Spleen (tissue), 11 donors: ENCODE data around the gene PPIL6. TPM values are rescaled to one million over a fixed set of nuclear protein-coding genes. Genes with fewer than 3 reads are reported as not detected.

Experiments
- DNase-seq: peaks from one replicate; pipeline ENCODE4 v3.0.0-alpha.2; 2020
- H3K27ac ChIP-seq, 8 donors: fragments of 200-600 bp; sonication (generic) in 7 of 8; 1 replicate in 4 of 8; 2 replicates in 4 of 8; pipeline versions ENCODE4 v1.5.0 to v1.8.0; 2016 to 2021; ENCODE audit warnings: inconsistent platforms in 4 of 8, mild to moderate bottlenecking in 4 of 8, moderate library complexity in 1 of 8
- H3K27me3 ChIP-seq, 7 donors: fragments of 200-600 bp; sonication (generic) in 6 of 7; replicated peaks in 1 of 7; 1 replicate in 4 of 7; 2 replicates in 3 of 7; pipeline versions ENCODE4 v1.5.0 to v1.8.0; 2016 to 2021; ENCODE audit warnings: inconsistent platforms in 3 of 7, mild to moderate bottlenecking in 1 of 7
- H3K36me3 ChIP-seq, 6 donors: fragments of 200-600 bp; sonication (generic) in 5 of 6; 1 replicate in 4 of 6; 2 replicates in 2 of 6; pipeline versions ENCODE4 v1.5.0 to v1.8.0; 2016 to 2021; ENCODE audit warnings: inconsistent platforms in 2 of 6
- H3K4me1 ChIP-seq, 6 donors: fragments of 200-600 bp; sonication (generic) in 5 of 6; 1 replicate in 3 of 6; 2 replicates in 3 of 6; pipeline versions ENCODE4 v1.5.0 to v1.8.0; 2016 to 2021; ENCODE audit warnings: inconsistent platforms in 3 of 6
- H3K4me3 ChIP-seq, 8 donors: fragments of 200-600 bp; sonication (generic) in 7 of 8; 1 replicate in 4 of 8; 2 replicates in 4 of 8; pipeline versions ENCODE4 v1.5.0 to v1.8.0; 2016 to 2021; ENCODE audit warnings: inconsistent platforms in 4 of 8, mild to moderate bottlenecking in 4 of 8, moderate library complexity in 2 of 8
- H3K9me3 ChIP-seq, 8 donors: fragments of 200-600 bp; sonication (generic) in 7 of 8; 1 replicate in 4 of 8; 2 replicates in 4 of 8; pipeline versions ENCODE4 v1.5.0 to v1.8.0; 2016 to 2021; ENCODE audit warnings: inconsistent platforms in 4 of 8
- POLR2A ChIP-seq, 3 donors: fragments of 450-650 bp; IDR thresholded peaks; one replicate each; pipeline ENCODE4 v1.5.1; 2017; ENCODE audit warnings: antibody characterized with exemption in 3 of 3, mild to moderate bottlenecking in 1 of 3
- POLR2AphosphoS5 ChIP-seq, 3 donors: sonication (generic); formaldehyde crosslinking; IDR thresholded peaks; one replicate each; pipeline ENCODE4 v1.5.1; 2017; ENCODE audit warnings: antibody characterized with exemption in 3 of 3
- WGBS, 5 donors: extraction: QIAGEN DNeasy Blood & Tissue Kit in 3 of 5; methylation state at CpG; one replicate each; pipeline versions ENCODE4 v1.1.5 to v1.1.7; 2013 to 2018; 5-methylcytosine and 5-hydroxymethylcytosine counted together
- intact Hi-C: fragments of 100-400 bp; cut with DNase I; formaldehyde crosslinking; loops from one replicate; pipeline ENCODE4 v1.15.0; 2023; ENCODE audit warnings: low total_unique reads
- polyA plus RNA-seq, 3 donors: library from polyadenylated mRNA; stranded (reverse); fragments of 200-250 nt; gene quantifications; one replicate each; pipeline ENCODE4 v1.2.1, GENCODE V29; 2013
- total RNA-seq, 7 donors: library from RNA; depleted of rRNA in 3 of 7; stranded (reverse); fragments of >200 nt in 3 of 7; fragmentation: NEBNext Ultra II Directional in 4 of 7; extraction: Animal tissue kit (Norgen Biotek cat#: 25700) in 4 of 7; gene quantifications; one replicate each; pipeline versions ENCODE4 v1.1.0 to v1.2.1, GENCODE V29; 2016 to 2021
- TF ChIP-seq, protein P1 (sequence below), 11 experiments: fragments of 200-600 bp in 7 of 11; fragments of 450-650 bp in 4 of 11; sonication (generic) in 4 of 11; IDR thresholded peaks in 8 of 11; conservative IDR thresholded peaks in 3 of 11; 1 replicate in 7 of 11; 2 replicates in 4 of 11; pipeline versions ENCODE4 v1.4.0 to v1.8.0; 2016 to 2021; ENCODE audit warnings: antibody characterized with exemption in 11 of 11, inconsistent platforms in 4 of 11, mild to moderate bottlenecking in 1 of 11
- donor health status: healthy with polysubstance abuse.
- donor health status: DM: no; HTN: no; CAD: no; lungs with moderate emphysema.
- donor health status: DM: no; HTN: no; CAD: no.
- donor health status: Bipolar disorder and iron deficiency.
- donor health status: healthy.
- donor health status: DM: no; HTN: no; CAD: no.
- donor health status: DM: yes; HTN: yes; CAD: no.

The PPIL6 gene
- total and polyA plus RNA-seq, 10 donors, result 0.13 to 4.8 (median 0.78) TPM

DNA sequence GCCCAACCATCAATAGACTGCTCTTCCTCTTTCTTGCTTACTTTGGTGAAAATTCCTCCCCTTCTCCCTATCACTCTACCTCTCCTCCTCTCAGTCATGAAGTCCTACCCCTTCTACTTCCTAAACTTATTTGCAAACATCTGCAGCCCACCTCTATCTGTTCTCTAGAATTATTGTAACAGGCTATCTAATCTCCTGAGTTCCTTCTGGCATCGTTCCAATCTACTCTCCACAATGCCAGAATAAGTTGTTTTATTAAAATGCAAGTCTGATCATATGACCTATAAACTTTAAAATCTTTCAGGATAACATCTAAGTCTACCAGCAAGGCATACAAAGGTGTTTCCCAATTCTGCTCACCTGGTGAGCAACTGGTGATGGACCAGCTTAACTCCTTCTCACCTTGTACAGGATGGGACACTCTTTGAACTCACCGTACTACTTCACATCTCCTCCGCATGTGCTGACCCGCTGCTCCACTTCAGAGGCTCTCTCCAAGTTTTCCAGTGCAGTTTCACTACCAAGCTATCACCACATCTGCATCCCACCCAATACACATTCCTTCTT lies 66.0 kb downstream of the PPIL6 start:
- peaks cover 0 to 100% (median 67%) of the 10 kb centered on the region in 6 donors for H3K36me3 ChIP-seq
- DNase-seq, result no peak
- no peaks in the 10 kb centered on the region for H3K27me3 ChIP-seq
- intact Hi-C loops, result no loop called here
- H3K4me3 ChIP-seq, result no peak overlapping the region
- peaks cover 26 to 100% (median 73%) of the 10 kb centered on the region in 6 donors for H3K4me1 ChIP-seq
- no peaks in the 10 kb centered on the region for H3K9me3 ChIP-seq
- TF ChIP-seq POLR2A (IDR thresholded peaks at IDR 0.05), result no peak
- TF ChIP-seq POLR2AphosphoS5 (IDR thresholded peaks at IDR 0.05), result no peak
- TF ChIP-seq, protein P1, sequence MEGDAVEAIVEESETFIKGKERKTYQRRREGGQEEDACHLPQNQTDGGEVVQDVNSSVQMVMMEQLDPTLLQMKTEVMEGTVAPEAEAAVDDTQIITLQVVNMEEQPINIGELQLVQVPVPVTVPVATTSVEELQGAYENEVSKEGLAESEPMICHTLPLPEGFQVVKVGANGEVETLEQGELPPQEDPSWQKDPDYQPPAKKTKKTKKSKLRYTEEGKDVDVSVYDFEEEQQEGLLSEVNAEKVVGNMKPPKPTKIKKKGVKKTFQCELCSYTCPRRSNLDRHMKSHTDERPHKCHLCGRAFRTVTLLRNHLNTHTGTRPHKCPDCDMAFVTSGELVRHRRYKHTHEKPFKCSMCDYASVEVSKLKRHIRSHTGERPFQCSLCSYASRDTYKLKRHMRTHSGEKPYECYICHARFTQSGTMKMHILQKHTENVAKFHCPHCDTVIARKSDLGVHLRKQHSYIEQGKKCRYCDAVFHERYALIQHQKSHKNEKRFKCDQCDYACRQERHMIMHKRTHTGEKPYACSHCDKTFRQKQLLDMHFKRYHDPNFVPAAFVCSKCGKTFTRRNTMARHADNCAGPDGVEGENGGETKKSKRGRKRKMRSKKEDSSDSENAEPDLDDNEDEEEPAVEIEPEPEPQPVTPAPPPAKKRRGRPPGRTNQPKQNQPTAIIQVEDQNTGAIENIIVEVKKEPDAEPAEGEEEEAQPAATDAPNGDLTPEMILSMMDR (IDR thresholded peaks at IDR 0.05 in 8 of 11, conservative IDR thresholded peaks at IDR 0.05 in 3 of 11), result no peak
- 46 to 88% (median 77%) methylated on average over 4 of the region's 4 CpGs for WGBS, 5 donors
- peak overlapping the region in 5 of 8 donors; percentile 39 to 64 (median 55) for H3K27ac ChIP-seq

DNA sequence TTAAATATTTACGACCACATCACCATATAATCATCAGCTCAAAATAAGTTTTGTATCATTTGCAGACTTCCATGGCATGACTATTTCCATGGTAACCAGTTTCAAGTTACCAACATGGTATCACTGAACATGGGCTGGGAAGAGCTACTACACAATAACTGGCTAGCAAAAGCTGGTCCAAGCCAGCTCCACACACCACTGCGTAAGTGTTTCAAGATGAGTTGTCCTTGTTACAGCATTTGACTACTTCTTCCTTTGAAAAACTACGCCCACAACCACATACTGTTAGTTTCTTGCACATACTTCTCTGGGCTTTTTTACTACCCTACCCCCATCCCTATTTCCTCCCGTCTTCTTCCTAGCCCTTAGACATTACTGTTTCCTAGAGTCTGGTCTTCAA lies 66.7 kb downstream of the PPIL6 start:
- no peaks in the 10 kb centered on the region for H3K9me3 ChIP-seq
- H3K27me3 ChIP-seq, result no peaks in the 10 kb centered on the region
- DNase-seq, result no peak
- H3K36me3 ChIP-seq, result peaks cover 0 to 100% (median 72%) of the 10 kb centered on the region in 6 donors
- TF ChIP-seq POLR2A (IDR thresholded peaks at IDR 0.05) (no peak), POLR2AphosphoS5 (IDR thresholded peaks at IDR 0.05) (peak in 1 of 3 donors; percentile 31)
- TF ChIP-seq, protein P1 (IDR thresholded peaks at IDR 0.05 in 8 of 11, conservative IDR thresholded peaks at IDR 0.05 in 3 of 11), result no peak
- peak overlapping the region in 6 of 8 donors; percentile 12 to 64 (median 52) for H3K27ac ChIP-seq
- H3K4me3 ChIP-seq, result peak overlapping the region in 1 of 8 donors; percentile 9
- intact Hi-C loops, result no loop called here
- WGBS, 5 donors, result 41 to 65% (median 53%) methylated on average over 4 of the region's 4 CpGs
- H3K4me1 ChIP-seq, result peaks cover 20 to 96% (median 66%) of the 10 kb centered on the region in 6 donors

DNA sequence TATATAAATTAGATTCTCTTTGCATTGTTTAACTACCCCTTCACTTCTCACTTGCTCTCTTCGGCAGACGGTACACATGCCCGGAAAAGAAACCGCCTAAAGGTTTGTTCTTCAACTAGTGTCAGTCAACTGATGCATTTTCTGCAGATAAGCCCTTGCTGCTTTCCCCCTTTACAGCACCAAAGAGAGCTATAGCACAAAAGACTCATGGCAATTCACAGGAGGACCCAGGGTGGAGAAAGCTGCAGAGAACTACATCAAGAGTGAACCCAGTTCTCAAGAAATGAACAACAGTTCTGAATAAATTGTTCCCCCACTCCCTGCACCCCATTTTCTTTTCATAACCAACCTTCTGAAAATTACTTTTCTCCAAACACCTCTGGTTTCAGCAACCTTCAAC lies 67.1 kb downstream of the PPIL6 start:
- 45 to 67% (median 55%) methylated on average over 4 of the region's 4 CpGs for WGBS, 5 donors
- H3K36me3 ChIP-seq, result peaks cover 0 to 100% (median 76%) of the 10 kb centered on the region in 6 donors
- intact Hi-C loops, result no loop called here

DNA sequence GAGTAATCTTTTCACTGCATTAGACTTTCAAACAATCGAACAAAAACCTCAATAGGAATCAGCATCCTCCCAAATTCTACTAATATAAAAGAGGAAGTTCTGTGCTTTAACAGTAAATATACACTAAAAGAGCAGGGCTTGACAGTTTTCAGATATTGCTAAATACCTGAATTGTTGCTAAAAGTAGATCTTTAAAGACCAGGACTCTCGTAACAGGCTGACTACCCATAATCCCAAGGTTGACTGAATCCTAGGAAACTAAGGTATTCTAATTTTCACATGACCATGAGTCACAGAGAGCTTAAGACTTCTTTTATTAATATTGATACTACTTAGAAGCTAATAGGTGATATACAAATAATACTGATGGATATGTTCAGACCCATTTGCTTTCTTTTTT lies 68.3 kb downstream of the PPIL6 start:
- no peak overlapping the region for H3K4me3 ChIP-seq
- peaks cover 5 to 88% (median 51%) of the 10 kb centered on the region in 6 donors for H3K4me1 ChIP-seq
- no peaks in the 10 kb centered on the region for H3K9me3 ChIP-seq
- H3K36me3 ChIP-seq, result peaks cover 0 to 100% (median 81%) of the 10 kb centered on the region in 6 donors
- WGBS, 5 donors, result 34 to 60% (median 47%) methylated on average over 2 of the region's 2 CpGs
- intact Hi-C loops, result no loop called here
- TF ChIP-seq, protein P1 (IDR thresholded peaks at IDR 0.05 in 8 of 11, conservative IDR thresholded peaks at IDR 0.05 in 3 of 11), result no peak
- TF ChIP-seq POLR2A (IDR thresholded peaks at IDR 0.05), result no peak
- TF ChIP-seq POLR2AphosphoS5 (IDR thresholded peaks at IDR 0.05), result no peak
- no peak for DNase-seq
- H3K27ac ChIP-seq, result peak overlapping the region in 4 of 8 donors; percentile 46 to 64 (median 58)
- H3K27me3 ChIP-seq, result no peaks in the 10 kb centered on the region

More for the DNA sequence above, 67.1 kb downstream of the PPIL6 start:
- no peak for DNase-seq
- TF ChIP-seq POLR2A (IDR thresholded peaks at IDR 0.05) (no peak), POLR2AphosphoS5 (IDR thresholded peaks at IDR 0.05) (no peak)
- TF ChIP-seq, protein P1 (IDR thresholded peaks at IDR 0.05 in 8 of 11, conservative IDR thresholded peaks at IDR 0.05 in 3 of 11), result no peak
- peak overlapping the region in 1 of 8 donors; percentile 9 for H3K4me3 ChIP-seq
- no peaks in the 10 kb centered on the region for H3K9me3 ChIP-seq
- peak overlapping the region in 6 of 8 donors; percentile 12 to 64 (median 52) for H3K27ac ChIP-seq
- peaks cover 16 to 92% (median 62%) of the 10 kb centered on the region in 6 donors for H3K4me1 ChIP-seq
- H3K27me3 ChIP-seq, result no peaks in the 10 kb centered on the region
